DMS 273 (cell line): ENCODE results near the gene KCNQ1.
A peak's percentile ranks its signal among the peaks of the same experiment; 100 is the strongest.
"Not testable (repeated sequence)": the region's sequence is repeated elsewhere in the genome, so short reads cannot be mapped to it uniquely, and the experiment has no call there.

ENCODE experiments used
- DNase-seq: peaks from one replicate; lab custom pipeline; 2025; ENCODE audit not compliant: unreplicated experiment; lab: John Stamatoyannopoulos, UW

The KCNQ1 gene

DNA sequence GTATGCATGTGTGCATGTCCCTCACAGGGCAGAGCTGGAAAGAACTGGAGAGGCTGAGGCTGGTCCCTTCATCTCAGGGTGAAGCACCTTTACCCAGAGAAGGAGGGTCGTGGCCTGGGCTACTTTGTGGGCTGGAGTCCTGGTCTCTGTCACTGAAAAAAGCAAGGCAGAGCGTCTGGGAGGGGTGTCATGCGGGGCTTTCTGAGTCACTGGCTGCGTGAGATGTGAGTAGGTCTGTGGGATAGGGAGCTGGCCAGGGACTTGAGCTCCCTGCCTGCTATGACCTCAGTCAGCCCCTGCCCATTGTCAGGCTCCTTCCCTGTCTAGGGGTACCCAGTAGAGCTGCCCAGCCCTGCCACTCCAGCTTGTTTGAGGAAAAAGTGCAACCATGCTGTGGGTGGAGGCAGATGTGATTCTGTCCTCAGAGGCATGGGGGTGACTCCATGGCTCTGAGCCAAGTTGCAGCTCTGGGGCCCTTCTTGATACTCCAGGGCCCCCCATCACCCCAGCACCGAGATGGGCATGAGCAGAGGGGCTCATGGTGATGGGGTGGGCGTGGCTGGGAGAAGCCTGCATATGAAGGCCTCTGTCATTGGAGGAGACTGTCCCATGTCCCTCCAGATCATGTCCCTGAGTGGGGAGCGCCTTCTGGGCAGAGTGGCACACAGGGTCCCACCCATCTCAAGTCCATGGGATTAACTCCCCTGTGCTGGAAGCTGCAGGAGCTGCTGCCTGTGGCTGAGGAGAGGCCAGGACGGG lies 27.8 kb downstream of the KCNQ1 start:
- DNase-seq, result no peak

DNA sequence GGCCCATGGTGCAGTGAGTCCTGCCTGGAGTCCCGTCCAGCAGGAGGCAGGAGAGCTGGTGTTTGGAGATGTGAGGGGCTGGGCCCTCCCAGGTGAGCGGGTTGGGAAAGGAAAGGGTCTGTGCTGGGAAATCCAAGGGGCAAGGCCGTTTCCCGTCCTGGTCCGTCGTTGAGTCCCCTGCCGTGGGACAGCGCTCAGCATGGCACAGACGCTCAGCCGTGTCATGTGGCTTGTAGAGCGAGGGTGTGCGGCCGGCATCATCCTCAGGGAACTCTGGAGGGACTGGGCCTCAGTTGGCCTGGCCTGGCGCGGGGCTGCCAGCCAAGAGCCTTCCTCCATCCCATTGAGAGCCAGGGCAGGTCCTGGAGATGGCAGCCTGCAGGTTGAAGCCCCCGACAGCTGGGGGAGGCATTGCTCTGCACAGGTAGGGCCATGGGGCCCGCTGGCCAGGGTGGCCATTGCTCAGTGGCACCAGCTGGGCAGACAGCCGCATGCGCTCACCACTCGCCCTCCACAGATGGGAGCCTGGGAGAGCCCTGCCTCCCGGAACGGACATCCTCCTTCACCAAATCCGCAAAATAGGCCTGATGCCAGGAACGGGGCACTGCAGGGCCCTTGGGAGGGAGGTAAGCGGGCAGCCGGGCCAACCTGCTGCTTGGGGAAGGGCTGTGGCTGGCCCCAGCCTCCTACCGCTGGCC lies 28.7 kb downstream of the KCNQ1 start:
- peak; percentile 28 for DNase-seq

DNA sequence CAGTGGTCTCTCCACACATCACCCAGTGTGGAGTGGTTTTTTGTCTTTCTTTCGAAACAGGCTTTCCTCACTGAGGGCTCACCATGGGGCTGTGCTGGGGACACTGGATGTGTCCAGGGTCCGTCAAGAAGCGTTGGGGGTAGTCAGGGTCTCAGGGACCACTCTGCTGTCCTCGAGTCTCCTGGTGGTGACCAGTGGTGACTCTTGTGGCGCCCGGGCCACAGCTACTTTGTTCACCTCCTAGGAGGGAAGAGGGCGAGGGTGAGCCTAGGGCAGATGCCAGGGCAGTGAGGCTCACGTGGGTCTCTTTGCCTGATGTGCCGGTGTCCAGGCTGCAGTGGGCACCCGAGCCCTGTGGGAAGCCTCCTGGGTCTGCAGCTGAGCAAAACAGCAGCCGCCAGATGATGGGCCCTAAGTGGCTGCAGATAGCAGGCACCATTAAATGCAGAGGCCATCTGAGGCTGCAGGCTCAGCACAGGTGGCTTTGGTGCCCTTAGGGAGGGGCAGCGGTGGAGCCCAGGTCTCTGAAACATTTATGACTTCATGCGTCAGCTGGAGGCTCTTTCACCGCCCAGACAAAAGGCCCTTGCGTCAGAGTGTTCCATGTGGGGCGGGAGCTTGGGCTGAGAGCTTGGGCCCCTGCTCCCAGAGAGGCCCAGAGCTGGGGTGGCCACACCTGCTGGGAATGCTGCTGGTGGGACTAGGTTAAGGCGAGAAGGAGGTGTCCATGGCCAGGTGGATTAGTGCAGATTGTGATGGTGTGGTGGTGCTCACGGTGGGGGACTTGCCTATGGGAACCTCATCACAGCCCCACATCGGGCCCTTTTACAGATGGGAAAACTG lies 29.5 kb downstream of the KCNQ1 start:
- DNase-seq, result no peak

DNA sequence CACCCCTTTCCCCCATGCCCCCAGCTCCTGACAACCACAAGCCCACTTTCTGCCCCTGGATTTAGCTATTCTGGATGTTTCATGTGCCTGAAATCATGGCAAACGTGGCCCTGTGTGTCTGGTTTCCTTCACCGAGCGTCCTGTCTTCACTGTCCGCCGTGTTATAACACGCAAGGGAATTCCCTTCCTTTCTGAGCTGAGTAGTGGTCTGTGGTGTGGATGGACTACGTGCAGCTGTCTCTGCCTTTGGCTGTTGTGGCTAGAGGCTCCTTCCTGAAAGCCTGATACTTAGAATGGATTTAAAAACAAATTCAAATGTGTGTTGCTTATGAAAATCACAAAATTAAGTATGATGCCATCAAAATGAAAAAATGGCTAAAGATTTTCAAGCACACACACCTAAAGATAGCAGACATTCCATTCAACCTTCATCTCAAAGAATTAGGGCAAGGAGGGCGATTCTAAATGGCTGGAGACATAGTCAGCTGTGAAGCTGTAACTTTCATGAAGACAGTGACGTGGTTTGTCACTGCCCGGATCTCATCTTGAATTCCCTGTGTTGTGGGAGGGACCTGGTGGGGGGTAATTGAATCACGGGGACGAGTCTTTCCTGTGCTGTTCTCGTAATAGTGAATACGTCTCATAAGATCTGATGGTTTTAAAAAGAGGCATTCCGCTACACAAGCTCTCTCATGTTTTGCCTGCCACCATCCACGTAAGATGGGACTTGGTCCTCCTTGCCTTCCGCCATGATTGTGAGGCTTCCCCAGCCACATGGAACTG lies 30.5 kb downstream of the KCNQ1 start:
- DNase-seq, result no peak

DNA sequence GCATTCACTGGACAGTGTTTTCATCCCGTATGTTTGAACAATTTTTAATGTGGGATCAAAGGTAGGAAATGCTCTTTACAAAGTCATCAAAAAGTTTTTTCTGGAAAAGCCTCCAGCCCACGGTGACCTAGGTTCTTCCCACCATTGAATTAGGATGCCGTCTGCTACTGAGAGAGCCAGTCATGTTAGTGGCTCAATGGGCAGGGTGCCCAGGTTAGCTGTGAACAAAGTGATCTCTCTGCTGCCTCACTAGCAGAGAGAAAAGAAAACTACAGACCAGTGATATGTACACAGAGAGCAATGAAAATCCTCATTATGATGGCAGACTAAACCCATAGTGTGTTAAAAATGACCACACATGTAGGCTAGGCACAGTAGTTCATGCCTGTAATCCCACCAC lies 32.4 kb downstream of the KCNQ1 start:
- DNase-seq, result no peak

DNA sequence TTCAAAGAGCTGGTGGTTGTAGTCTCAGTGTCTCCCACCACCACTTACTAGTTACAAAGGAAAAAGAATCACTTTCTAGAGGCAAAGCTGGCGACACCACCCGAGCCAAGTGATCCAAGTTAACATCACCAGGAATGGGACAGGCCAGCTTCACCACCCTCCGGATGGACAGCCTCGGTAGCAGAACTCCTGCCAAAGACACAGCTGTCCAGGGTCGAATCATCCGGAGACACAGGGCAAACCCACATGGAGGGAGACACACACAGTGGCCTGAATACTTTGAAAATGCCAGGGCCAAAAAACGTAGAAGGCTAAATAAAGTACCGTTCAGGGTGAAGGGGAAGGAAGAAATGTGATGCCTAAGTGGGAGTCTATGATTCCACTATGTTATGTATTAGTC lies 33.1 kb downstream of the KCNQ1 start:
- no peak for DNase-seq

DNA sequence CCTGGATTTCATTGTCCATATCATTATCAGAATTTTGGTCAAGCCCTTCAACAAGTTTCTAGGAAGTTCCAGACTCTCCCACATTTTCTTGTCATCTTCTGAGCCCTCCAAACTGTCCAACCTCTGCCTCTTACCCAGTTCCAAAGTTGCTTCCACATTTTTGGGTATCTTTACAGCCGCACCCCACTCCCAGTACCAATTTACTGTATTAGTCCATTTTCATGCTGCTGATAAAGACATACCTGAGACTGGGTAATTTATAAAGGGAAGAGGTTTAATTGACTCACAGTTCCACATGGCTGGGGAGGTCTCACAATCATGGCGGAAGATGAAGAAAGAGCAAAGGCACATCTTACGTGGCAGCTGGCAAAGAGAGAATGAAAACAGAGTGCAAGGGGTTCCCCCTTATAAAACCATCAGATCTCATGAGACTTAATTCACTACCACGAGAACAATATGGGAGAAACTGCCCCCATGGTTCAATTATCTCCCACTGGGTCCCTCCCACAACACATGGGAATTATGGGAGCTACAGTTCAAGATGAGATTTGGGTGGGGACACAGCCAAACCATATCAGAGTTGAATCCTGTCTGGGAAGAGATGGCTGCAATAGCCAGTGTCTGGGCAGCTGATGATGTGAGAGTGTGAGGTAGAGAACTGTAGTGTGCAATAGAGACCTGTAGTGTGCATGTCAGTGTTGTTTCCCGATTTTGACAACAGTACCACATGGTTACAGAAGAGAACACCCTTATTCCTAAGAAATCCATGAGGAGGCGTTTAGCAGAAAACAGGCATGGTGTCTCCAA lies 35.5 kb downstream of the KCNQ1 start:
- not testable (repeated sequence) for DNase-seq

DNA sequence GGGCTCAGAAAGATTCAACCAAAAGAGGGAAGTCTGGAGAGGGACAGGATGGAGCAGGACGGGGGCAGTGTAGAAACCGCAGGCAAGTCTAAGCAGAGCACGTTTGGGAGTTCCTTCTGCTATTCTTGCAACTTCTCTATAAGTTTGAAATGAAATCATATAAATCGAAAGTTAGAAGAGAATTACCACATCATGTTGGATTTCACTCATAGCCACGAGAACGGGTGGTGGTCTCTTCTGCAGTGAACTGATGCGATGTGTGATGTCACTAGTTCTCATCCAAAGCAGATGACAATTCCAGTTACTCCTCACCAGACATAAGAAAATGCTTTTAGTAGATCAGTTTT lies 36.0 kb downstream of the KCNQ1 start:
- no peak for DNase-seq

DNA sequence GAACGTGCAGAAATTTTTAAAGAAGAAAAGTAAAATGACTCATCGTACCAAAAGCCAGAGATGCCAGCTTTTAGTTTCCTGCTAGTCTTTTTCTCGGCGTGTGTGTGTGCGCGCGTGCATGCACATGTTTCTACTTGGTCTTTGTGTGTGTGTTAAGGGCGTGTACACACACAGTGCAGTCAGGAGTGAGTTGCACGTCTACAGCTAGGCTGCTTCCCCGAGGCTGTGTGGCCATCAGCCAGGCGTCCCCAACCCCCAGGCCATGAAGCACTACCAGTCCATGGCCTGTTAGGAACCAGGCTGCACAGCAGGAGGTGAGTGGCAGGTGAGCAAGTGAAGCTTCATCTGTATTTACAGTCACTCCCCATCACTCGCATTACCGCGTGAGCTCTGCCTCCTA lies 36.4 kb downstream of the KCNQ1 start:
- no peak for DNase-seq

DNA sequence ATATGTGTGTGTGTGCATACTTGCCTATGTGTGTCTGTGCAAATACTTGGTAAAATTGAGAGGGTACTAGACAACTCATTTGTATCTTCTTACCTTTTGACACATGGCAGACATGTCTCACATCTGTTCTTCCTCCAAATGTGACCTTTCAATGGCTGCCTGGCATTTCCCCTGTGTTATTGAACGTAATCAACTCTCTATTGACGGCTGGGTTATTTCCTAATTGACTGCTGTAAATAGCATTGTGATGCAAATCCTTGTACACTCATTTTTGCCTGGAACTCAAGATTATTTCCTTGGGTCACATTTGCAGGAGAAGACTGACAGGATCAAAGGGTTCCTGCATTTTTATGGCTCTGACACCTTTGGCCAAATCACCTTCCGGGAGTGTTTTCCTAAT lies 37.4 kb downstream of the KCNQ1 start:
- DNase-seq, result no peak

DNA sequence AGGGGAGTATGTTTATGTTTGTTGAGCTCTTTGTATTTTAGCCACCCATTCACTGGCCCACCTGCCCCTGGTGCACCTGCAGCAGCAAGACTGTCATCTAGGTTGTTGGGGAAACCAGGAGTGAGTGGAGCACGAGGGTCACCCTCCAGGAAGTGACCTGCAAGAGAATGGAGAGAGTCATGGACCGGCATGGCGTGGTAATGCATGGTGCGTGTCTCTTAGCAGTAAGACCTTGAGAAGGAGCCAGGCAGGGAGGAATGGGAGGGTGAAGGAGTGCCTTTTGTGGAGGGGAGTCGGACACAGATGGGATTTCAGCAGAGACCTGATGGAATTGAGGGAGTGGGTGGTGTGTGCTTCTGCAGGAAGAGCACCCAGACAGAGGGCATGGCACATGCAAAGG lies 37.9 kb downstream of the KCNQ1 start:
- DNase-seq, result no peak

DNA sequence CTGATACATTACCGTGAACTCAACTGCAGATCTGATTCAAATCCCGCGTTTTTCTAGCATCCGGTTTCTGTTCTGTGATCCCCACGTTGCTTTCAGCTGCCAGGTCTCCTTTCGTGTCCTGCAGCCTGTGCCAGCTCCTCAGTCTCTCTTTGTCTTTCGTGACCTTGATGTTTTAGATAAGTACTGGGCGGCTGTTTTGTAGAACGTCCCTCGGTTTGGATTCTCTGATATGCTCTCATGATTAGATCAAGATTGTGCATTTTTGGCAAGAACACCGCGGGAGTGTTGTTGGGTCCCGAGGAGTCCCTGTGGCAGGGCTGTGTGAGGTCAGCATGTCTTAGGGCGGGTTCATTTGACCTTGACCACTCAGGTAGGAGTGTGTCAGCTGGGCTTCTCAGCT lies 38.6 kb downstream of the KCNQ1 start:
- DNase-seq, result no peak

DNA sequence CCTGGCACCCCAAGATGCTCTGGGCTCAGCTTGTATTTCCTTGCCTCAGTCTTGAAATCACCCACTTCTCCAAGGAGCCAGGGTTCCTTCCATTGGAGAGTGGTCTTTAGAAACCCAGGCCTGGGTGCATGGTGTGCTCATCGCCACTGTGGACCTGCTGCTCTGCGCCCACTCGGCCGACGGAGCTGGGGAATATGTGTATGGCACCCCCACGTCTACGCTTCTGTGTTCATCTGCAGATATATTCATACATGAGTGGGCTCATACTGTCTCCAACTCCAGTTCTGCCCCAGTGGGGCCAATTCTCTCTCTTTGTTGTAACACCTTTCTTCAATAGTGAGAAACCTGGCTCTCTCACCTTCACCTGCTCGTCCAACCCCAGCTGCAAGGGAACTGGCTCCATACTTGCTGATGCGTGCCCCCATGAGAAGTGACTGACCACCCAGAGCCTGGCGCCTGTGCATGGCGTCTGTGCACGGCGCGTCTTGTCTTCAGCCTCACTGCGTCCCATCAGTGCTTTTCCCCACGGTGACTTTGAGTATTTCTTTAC lies 39.8 kb downstream of the KCNQ1 start:
- DNase-seq, result no peak

DNA sequence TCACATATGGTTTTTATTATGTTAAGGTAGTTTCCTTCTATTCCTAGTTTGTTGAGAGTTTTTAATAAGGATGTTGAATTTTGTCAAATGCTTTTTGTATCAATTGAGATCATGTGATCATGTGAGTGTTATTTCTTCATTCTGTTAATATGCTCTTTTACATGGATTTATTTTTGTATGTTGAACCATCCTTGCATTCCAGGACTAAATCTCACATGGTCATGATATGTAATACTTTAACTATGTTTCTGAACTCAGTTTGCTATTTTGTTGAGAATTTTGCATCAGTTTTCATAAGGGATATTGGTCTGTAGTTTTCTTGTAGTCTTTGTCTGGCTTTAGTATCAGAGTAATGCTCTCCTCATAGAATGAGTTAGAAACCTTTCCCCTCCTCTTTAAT lies 43.2 kb downstream of the KCNQ1 start:
- DNase-seq, result no peak

DNA sequence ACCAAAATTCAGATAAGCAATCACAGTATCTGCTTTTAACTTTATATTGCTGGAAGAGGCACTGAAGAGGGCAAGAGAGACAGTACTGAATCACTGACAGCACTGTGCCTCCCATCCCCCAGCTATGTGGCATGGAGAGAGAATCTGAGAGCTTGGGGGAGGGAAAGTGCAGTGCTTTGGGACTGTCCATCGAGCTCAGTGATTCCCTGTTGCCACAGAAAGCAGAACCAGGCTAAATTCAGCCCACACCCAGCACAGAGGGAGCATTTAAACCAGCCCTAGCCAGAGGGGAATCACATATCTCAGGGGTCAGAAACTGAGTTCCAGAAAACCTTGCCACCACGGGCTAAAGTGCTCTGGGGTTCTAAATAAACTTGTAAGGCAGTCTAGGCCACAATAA lies 44.3 kb downstream of the KCNQ1 start:
- DNase-seq, result no peak

DNA sequence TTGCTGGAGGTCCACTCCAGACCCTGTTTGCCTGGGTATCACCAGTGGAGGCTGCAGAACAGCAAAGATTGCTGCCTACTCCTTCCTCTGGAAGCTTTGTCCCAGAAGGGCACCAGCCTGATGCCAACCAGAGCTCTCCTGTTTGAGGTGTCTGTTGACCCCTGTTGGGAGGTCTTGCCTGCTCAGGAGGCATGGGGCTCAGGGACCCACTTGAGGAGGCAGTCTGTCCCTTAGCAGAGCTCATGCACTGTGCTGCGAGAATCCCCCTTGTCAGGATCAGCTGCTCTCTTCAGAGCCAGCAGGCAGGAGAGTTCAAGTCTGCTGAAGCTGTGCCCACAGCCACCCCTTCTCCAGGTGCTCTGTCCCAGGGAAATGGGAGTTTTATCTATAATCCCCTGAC lies 53.1 kb downstream of the KCNQ1 start:
- DNase-seq, result not testable (repeated sequence)

DNA sequence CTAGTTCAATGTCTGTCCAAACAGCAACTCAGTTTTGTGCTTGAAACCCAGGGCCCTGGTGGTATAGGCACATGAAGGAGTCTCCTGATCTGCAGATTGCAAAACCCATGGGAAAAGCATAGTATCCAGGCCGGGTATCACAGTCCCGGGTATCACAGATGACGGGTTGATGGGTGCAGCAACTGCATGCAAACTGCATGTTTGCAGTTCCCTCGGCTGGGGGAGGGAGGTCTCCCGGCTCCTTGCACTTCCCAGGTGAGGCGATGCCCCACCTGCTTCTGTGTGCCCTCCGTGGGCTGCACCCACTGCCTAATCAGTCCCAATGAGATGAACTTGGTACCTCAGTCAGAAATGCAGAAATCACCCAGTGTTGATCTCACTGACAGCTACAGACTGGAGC lies 53.9 kb downstream of the KCNQ1 start:
- DNase-seq, result no peak

DNA sequence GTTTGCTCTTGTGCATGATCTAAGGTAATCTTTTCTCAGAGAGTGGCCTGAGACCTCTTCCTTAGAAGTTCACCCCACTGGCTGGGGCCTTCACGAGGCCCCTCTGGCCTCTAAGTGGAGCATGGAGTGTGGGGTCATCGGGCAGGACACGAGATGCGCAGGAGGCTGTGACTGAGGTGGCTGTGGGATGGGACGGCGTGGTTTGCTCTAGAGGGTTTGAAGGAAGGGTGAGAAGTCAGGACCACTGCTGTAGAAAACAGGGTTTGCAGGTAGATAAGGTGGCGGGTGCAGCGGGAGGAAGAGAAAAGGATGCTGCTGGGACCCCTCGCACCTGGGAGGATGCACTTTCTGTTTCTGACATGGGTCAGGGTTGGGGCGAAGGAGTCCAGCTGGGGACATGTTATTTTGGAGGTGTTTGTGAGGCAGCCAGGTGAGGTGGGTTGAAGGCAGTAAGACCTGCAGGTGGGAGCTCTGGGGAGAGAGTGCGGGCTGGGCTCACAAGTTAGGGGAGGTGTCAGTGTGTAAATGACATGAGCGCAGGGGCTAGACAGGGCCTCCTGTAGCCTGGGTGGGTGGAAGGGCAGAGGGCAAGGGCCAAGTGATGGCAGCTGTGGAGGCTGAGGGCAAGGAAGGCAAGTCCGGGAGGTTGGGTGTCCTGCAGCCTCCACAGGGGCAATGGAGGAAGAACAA lies 62.5 kb downstream of the KCNQ1 start:
- DNase-seq, result no peak

DNA sequence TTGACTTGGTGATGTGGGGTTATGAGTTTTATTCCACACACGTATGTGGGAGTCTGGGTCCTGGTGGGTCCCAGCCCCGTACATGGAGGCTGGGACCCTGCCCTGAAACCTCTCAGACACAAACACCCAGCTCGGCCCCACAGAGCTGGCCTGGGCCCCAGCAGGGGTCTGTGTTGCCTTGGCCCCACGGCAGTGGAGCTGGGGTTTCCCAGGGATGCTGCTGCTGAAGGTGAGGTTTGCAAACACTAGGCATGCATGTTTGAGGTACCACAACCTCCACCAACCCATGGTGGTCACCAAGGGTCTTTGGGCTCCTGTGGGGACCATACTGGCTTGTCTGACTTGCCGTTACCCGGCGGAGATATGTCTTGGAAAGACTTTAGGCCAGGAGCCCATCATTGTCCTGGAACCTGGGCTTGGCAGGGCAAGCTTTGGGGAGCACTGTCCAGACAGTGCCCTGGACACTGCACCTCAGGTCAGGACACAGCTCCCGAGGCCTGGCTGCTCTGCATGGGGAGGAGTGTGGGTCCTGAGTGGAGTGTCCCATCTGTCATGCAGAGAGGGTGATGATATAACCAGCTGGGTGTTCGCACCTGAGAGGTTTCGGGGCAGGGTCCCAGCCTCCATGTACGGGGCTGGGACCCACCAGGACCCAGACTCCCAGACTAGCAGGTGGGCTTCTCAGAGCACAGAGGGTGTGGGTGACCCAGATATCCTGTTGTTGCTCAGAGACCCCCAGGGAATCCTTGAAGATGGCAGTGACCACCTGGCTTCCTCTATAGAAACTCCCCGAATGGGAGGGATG lies 63.3 kb downstream of the KCNQ1 start:
- no peak for DNase-seq
